CD8-positive, alpha-beta memory T cell (primary cell): Measurements from ENCODE around the gene GABBR2. TPM values are rescaled to one million over a fixed set of nuclear protein-coding genes. Genes with fewer than 3 reads are reported as not detected.

Experiments used
- CTCF ChIA-PET: fragments of 350-600 bp; sonication (Branson Sonifier 250); formaldehyde crosslinking; loops from one replicate; lab custom pipeline; 2021; ENCODE audit warnings: antibody characterized with exemption; lab: Charles Lee
- POLR2A ChIA-PET: fragments of 350-600 bp; sonication (Branson Sonifier 250); formaldehyde crosslinking; loops from one replicate; lab custom pipeline; 2021; ENCODE audit warnings: antibody characterized with exemption; lab: Charles Lee
- DNase-seq, 5 donors: peaks; one replicate each; pipeline versions ENCODE4 v3.0.0 to v3.0.0-alpha.2; 2020 to 2022; ENCODE audit warnings: mixed read lengths in 1 of 5
- H3K27ac ChIP-seq: one replicate; pipeline ENCODE4 v1.7.0; 2013; ENCODE audit warnings: low read depth, mild to moderate bottlenecking, low read length, moderate library complexity
- H3K27me3 ChIP-seq: 2 replicates; pipeline ENCODE4 v1.7.0; 2013; ENCODE audit warnings: low read length, mild to moderate bottlenecking; ENCODE audit not compliant: insufficient read depth, poor library complexity, severe bottlenecking
- H3K36me3 ChIP-seq: 2 replicates; pipeline ENCODE4 v1.7.0; 2013; ENCODE audit warnings: mild to moderate bottlenecking, low read length, moderate library complexity; ENCODE audit not compliant: insufficient read depth
- H3K4me1 ChIP-seq: 2 replicates; pipeline ENCODE4 v1.7.0; 2013; ENCODE audit warnings: mild to moderate bottlenecking, low read length, moderate library complexity; ENCODE audit not compliant: insufficient read depth
- H3K4me3 ChIP-seq: 2 replicates; pipeline ENCODE4 v1.7.0; 2013; ENCODE audit warnings: mild to moderate bottlenecking, low read length
- H3K9me3 ChIP-seq: 2 replicates; pipeline ENCODE4 v1.7.0; 2013; ENCODE audit warnings: mild to moderate bottlenecking, low read length
- H3K27ac Mint-ChIP-seq, 8 donors: one replicate each; pipeline ENCODE4 v1.8.0; 2020 to 2021; ENCODE audit warnings: mixed read lengths in 8 of 8, mild to moderate bottlenecking in 6 of 8, inconsistent platforms in 3 of 8, moderate library complexity in 3 of 8
- H3K27me3 Mint-ChIP-seq, 2 donors: one replicate each; pipeline ENCODE4 v1.8.0; 2020 to 2021; ENCODE audit warnings: mixed read lengths in 2 of 2, mild to moderate bottlenecking in 1 of 2, moderate library complexity in 1 of 2
- H3K36me3 Mint-ChIP-seq, 3 donors: one replicate each; pipeline ENCODE4 v1.8.0; 2020 to 2021; ENCODE audit warnings: mixed read lengths in 3 of 3, inconsistent platforms in 1 of 3, mild to moderate bottlenecking in 1 of 3
- H3K4me1 Mint-ChIP-seq, 3 donors: one replicate each; pipeline ENCODE4 v1.8.0; 2020 to 2021; ENCODE audit warnings: mixed read lengths in 3 of 3, inconsistent platforms in 1 of 3, mild to moderate bottlenecking in 1 of 3
- H3K4me3 Mint-ChIP-seq, 7 donors: one replicate each; pipeline ENCODE4 v1.8.0; 2020 to 2021; ENCODE audit warnings: mixed read lengths in 7 of 7, mild to moderate bottlenecking in 6 of 7, moderate library complexity in 4 of 7, inconsistent platforms in 2 of 7
- H3K9me3 Mint-ChIP-seq, 5 donors: one replicate each; pipeline ENCODE4 v1.8.0; 2020 to 2022; ENCODE audit warnings: mixed read lengths in 5 of 5, mild to moderate bottlenecking in 3 of 5, moderate library complexity in 2 of 5, inconsistent platforms in 1 of 5
- polyA plus RNA-seq: library from polyadenylated mRNA; unstranded; fragments of 300-500 nt; fragmentation: Illumina TruSeq; gene quantifications from one replicate; pipeline ENCODE4 v1.2.3, GENCODE V29; 2021
- total RNA-seq, 2 experiments: library from RNA; stranded (reverse); gene quantifications; one replicate each; pipeline ENCODE4 v1.2.3, GENCODE V29; 2021

The GABBR2 gene
- total and polyA plus RNA-seq, 3 experiments from 2014 or later: not detected

DNA sequence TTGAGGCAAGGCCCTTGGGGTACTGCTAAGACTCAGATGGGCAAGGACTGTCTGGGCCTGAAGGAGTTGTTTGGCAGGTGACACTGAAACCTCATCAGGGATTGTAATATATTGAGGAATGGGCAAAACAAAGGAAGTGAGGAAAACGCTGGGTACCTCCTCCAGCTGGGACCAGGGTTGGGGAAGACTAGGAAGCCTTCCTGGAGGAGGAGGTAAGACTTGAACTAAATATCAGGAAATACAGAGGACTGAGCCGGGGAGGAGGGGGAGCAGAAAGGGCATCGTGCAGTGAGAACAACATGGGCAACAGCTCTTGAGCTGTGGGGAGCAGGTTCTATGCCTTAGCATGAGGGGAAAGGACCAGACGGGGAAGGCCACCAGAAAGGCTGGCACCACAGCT lies 144.0 kb downstream of the GABBR2 start:
- Mint-ChIP-seq H3K27ac (peak overlapping the region in 1 of 8 donors; percentile 24), H3K36me3 (no peaks in the 10 kb centered on the region), H3K4me3 (no peak overlapping the region), H3K27me3 (peaks cover 0 to 3% of the 10 kb centered on the region in 2 donors), H3K4me1 (no peaks in the 10 kb centered on the region), H3K9me3 (no peaks in the 10 kb centered on the region)
- Histone ChIP-seq H3K27me3 (no peaks in the 10 kb centered on the region), H3K27ac (no peak overlapping the region), H3K36me3 (no peaks in the 10 kb centered on the region), H3K9me3 (no peaks in the 10 kb centered on the region), H3K4me1 (no peaks in the 10 kb centered on the region), H3K4me3 (no peak overlapping the region)
- no peak for DNase-seq
- ChIA-PET CTCF (no interaction called here), POLR2A (no interaction called here)

DNA sequence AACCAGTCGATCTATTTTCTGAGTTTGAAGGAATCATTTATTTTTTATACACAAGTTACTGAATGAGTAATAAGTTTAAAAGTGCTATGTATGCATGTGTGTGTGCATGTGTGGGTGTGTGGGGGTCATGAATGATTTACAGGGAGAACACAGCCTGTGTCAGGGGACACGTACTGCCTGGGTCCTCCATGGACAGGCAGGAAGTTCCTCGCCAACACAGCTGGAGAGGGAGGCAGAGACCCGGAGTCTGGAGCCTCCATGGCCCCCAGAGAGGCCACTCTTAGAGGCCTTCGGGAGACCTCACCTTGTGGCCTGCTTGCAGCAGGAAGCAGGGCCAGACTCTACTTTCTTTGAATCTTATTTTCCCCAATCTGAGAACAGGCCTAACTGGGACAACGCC lies 144.7 kb downstream of the GABBR2 start:
- Histone ChIP-seq H3K36me3 (no peaks in the 10 kb centered on the region), H3K4me3 (no peak overlapping the region), H3K4me1 (no peaks in the 10 kb centered on the region), H3K27ac (no peak overlapping the region), H3K27me3 (no peaks in the 10 kb centered on the region), H3K9me3 (no peaks in the 10 kb centered on the region)
- no peak for DNase-seq
- no peaks in the 10 kb centered on the region for H3K36me3 Mint-ChIP-seq
- no peak overlapping the region for H3K4me3 Mint-ChIP-seq
- H3K27me3 Mint-ChIP-seq: peaks cover 0 to 3% of the 10 kb centered on the region in 2 donors
- CTCF ChIA-PET: no interaction called here
- H3K27ac Mint-ChIP-seq: no peak overlapping the region
- H3K4me1 Mint-ChIP-seq: no peaks in the 10 kb centered on the region
- POLR2A ChIA-PET: no interaction called here
- H3K9me3 Mint-ChIP-seq: no peaks in the 10 kb centered on the region

DNA sequence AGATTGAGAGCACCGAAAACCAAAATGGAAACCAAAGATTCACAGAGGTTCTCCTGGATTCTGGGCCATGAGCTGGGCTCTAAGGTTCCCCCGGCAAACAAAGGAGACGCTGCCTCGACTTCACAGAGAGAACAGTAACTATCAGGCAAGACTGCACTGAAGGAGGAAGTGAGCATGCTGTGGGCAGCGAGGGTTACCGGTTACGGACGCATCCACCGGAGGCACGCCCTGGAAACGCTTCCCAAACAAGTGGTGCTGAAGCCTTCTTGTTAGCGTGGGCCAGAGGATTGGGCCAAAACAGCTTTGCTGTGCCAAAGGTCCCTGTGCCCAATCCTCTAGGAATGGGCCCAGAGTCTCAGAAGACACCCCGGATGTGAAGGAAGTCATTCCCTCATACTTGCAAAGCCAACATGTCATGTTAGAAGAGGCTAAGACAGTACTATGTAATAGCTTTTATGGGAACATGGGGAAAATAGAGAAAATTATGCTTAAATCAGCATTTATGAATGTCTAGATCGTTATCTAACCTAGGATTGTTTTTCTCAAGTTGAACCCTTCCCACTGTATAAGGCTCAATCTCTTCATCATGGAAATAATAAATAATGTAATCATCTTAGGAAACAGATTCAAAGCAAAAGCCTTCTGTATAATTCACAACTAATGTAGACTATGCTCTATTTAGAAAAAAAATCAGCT lies 145.4 kb downstream of the GABBR2 start:
- Histone ChIP-seq H3K4me1 (no peaks in the 10 kb centered on the region), H3K9me3 (no peaks in the 10 kb centered on the region), H3K36me3 (no peaks in the 10 kb centered on the region), H3K27ac (no peak overlapping the region), H3K27me3 (no peaks in the 10 kb centered on the region), H3K4me3 (no peak overlapping the region)
- Mint-ChIP-seq H3K4me1 (no peaks in the 10 kb centered on the region), H3K27ac (no peak overlapping the region), H3K9me3 (no peaks in the 10 kb centered on the region), H3K27me3 (peaks cover 2 to 3% of the 10 kb centered on the region in 2 donors), H3K4me3 (no peak overlapping the region), H3K36me3 (no peaks in the 10 kb centered on the region)
- CTCF ChIA-PET: no interaction called here
- POLR2A ChIA-PET: no interaction called here
- DNase-seq: no peak

DNA sequence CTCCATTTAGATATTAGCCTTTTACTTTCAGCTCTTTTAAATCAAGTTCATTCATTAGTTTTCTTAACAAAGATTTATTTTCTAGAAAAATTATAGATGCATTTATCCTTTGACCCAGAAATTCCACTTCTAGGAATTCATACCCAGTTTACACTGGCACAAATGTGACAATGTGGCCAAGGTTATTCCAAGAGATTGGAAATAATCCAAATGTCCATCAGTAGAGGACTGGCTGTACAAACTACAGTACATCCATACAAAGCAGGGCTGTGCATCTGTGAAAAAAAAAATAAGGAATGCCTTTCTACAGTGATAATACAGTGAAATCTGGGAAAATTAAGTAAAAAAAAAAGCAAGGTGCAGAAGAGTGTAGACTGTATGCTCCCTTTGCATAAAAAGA lies 149.2 kb downstream of the GABBR2 start:
- H3K9me3 Mint-ChIP-seq: no peaks in the 10 kb centered on the region
- no peaks in the 10 kb centered on the region for H3K4me1 Mint-ChIP-seq

DNA sequence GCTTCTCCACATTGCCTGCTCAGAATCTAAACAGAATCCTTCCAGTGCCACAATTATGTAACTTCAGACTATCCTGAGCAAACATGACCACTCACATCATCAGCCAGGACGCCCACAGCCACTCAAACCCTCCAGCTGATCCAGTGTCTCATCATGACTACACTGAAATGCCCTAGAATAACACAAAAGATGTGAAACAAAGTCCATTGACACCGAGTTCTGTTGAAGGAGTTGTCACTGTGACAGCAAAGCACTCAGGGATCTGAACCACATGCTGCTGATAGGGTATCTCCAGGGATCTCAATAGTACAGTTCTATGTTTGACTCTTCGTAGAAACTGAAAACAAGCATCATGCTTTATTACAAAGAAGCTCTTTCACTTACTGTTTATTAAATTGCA lies 150.2 kb downstream of the GABBR2 start:
- POLR2A ChIA-PET: no interaction called here

More for the DNA sequence above, 149.2 kb downstream of the GABBR2 start:
- H3K36me3 Mint-ChIP-seq: no peaks in the 10 kb centered on the region
- ChIA-PET POLR2A (no interaction called here), CTCF (no interaction called here)
- H3K4me3 Mint-ChIP-seq: no peak overlapping the region
- no peak overlapping the region for H3K27ac Mint-ChIP-seq
- DNase-seq: no peak
- Histone ChIP-seq H3K4me3 (no peak overlapping the region), H3K9me3 (no peaks in the 10 kb centered on the region), H3K4me1 (no peaks in the 10 kb centered on the region), H3K27ac (no peak overlapping the region), H3K36me3 (no peaks in the 10 kb centered on the region), H3K27me3 (no peaks in the 10 kb centered on the region)
- H3K27me3 Mint-ChIP-seq: peaks cover 6 to 18% of the 10 kb centered on the region in 2 donors

DNA sequence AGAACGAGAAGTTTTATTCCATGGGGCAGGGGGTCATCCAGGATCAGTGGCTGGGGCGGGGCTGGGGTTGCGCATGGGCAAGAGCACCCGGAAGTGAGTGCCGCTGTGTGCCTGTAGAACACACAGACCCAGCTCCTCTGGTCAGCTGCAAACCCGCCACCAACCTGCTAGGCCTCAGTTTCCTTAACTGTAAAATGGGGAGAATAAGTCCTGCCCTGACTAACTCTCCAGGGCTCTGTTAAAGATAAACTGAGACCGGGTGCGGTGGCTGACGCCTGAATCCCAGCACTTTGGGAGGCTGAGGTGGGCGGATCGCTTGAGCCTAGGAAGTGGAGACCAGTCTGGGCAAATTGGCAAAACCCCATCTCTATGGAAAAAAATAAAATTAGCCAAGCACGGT lies 152.2 kb downstream of the GABBR2 start:
- Mint-ChIP-seq H3K4me1 (no peaks in the 10 kb centered on the region), H3K27ac (no peak overlapping the region)
- H3K36me3 ChIP-seq: no peaks in the 10 kb centered on the region

More for the DNA sequence above, 150.2 kb downstream of the GABBR2 start:
- H3K4me3 Mint-ChIP-seq: no peak overlapping the region
- CTCF ChIA-PET: no interaction called here
- peak overlapping the region in 1 of 8 donors; percentile 78 for H3K27ac Mint-ChIP-seq
- Histone ChIP-seq H3K36me3 (no peaks in the 10 kb centered on the region), H3K4me1 (no peaks in the 10 kb centered on the region), H3K27me3 (no peaks in the 10 kb centered on the region), H3K9me3 (no peaks in the 10 kb centered on the region), H3K27ac (no peak overlapping the region), H3K4me3 (no peak overlapping the region)
- no peaks in the 10 kb centered on the region for H3K9me3 Mint-ChIP-seq
- H3K36me3 Mint-ChIP-seq: no peaks in the 10 kb centered on the region
- no peaks in the 10 kb centered on the region for H3K4me1 Mint-ChIP-seq
- DNase-seq: no peak
- H3K27me3 Mint-ChIP-seq: peaks cover 6 to 21% of the 10 kb centered on the region in 2 donors

DNA sequence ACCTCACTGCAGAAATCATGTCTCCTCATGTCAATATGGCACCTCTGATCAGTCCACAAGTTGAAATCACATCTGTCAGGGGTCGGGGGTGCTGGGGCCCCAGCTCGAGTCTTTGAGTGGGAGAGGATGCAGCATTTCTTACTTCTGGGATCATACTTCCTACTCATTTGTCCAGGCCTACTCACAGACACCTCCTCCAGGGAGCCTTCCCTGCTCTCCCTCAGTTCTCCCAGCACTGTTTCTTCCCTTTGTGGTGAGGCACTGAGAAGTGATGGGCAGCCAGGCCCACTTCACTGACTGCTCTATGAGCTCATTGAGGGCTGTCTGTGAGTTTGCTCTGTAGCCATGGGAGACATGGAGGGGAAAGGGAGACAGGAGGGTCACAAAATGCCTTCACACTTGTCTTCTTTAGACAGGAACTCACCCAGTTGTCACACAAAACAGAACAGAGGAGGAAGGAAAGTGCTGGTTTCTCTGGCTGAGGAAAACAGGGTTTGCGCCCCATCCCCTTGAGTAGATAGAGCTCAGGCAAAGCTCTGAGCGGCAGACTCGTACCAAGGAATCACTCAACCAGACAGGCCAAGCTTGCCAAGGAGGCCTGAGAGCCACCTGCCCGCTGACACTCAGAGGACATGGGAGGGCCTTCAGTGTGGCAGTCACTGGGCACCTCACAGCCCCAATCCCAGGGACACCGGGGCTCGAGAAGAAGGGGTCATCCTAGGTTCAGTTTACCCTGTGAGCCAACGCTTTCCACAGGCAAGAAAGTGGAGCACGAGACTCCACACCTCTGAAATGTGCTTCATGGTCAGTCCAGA lies 152.9 kb downstream of the GABBR2 start:
- no peaks in the 10 kb centered on the region for H3K36me3 Mint-ChIP-seq
- Histone ChIP-seq H3K4me1 (no peaks in the 10 kb centered on the region), H3K9me3 (no peaks in the 10 kb centered on the region), H3K4me3 (no peak overlapping the region), H3K27me3 (no peaks in the 10 kb centered on the region), H3K27ac (no peak overlapping the region), H3K36me3 (no peaks in the 10 kb centered on the region)
- DNase-seq: no peak
- H3K9me3 Mint-ChIP-seq: no peaks in the 10 kb centered on the region
- no peak overlapping the region for H3K4me3 Mint-ChIP-seq
- H3K4me1 Mint-ChIP-seq: no peaks in the 10 kb centered on the region
- POLR2A ChIA-PET: interaction anchor here (0.6 kb wide), 1 partner anchor 1947 kb away, joined by 4 read pairs; no protein-coding TSS in a partner anchor
- H3K27me3 Mint-ChIP-seq: peaks cover 6 to 27% of the 10 kb centered on the region in 2 donors
- CTCF ChIA-PET: no interaction called here
- no peak overlapping the region for H3K27ac Mint-ChIP-seq

More for the DNA sequence above, 152.2 kb downstream of the GABBR2 start:
- Mint-ChIP-seq H3K27me3 (peaks cover 6 to 27% of the 10 kb centered on the region in 2 donors), H3K4me3 (no peak overlapping the region), H3K9me3 (no peaks in the 10 kb centered on the region), H3K36me3 (no peaks in the 10 kb centered on the region)
- no peak overlapping the region for H3K4me3 ChIP-seq
- H3K27me3 ChIP-seq: no peaks in the 10 kb centered on the region
- H3K4me1 ChIP-seq: no peaks in the 10 kb centered on the region
- ChIA-PET POLR2A (no interaction called here), CTCF (no interaction called here)
- DNase-seq: no peak
- H3K27ac ChIP-seq: no peak overlapping the region
- H3K9me3 ChIP-seq: no peaks in the 10 kb centered on the region

DNA sequence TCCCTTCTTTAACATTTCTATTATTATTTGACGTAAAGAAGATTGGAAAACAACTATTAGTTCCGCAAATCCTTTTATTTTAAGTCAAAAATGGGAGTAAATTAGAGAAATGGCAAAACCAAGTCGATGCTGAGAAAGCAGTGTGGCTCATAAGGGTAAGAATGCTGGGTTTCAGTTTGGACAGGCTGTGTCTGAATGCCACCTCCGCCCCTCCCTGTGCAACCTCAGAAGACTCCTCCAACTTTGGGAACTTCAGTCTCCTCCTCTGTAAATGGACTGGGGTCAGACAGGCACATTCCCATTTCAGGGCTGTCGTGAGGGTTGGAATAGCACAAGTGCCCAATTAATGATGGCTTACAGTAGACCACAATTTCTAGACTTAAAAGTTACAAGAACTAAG lies 154.0 kb downstream of the GABBR2 start:
- no peaks in the 10 kb centered on the region for H3K36me3 ChIP-seq
- H3K27ac Mint-ChIP-seq: no peak overlapping the region
- H3K27ac ChIP-seq: no peak overlapping the region
- no peaks in the 10 kb centered on the region for H3K4me1 Mint-ChIP-seq
- CTCF ChIA-PET: no interaction called here
- POLR2A ChIA-PET: no interaction called here
- no peaks in the 10 kb centered on the region for H3K27me3 ChIP-seq
- H3K36me3 Mint-ChIP-seq: no peaks in the 10 kb centered on the region
- H3K4me1 ChIP-seq: no peaks in the 10 kb centered on the region
- H3K4me3 ChIP-seq: no peak overlapping the region
- peaks cover 6 to 33% of the 10 kb centered on the region in 2 donors for H3K27me3 Mint-ChIP-seq
- DNase-seq: no peak
- no peaks in the 10 kb centered on the region for H3K9me3 ChIP-seq
- no peaks in the 10 kb centered on the region for H3K9me3 Mint-ChIP-seq
- no peak overlapping the region for H3K4me3 Mint-ChIP-seq
